Measurements from ENCODE around the gene NUP210. TPM values are rescaled to one million over a fixed set of nuclear protein-coding genes. Genes with fewer than 3 reads are reported as not detected.

The NUP210 gene
- total RNA-seq, 1 experiment from 2014 or later = 64.0 TPM

- POLR2A ChIA-PET (ENCODE audit: unreplicated experiment) = no interaction called here
- no TSS peak for BruUV-seq (replicated peaks)
Observed at GRCh38 chr3:13288732-13289718, 131.1 kb downstream of the NUP210 start.

GRCh38 chr3:13287833-13288232, 132.3 kb downstream of the NUP210 start:
- H3K27me3 ChIP-seq (ENCODE audit: low read length) = no peaks in the 10 kb centered on the region
- no peak overlapping the region for H2AFZ ChIP-seq (ENCODE audit: low read length)
- no peaks in the 10 kb centered on the region for H3F3A ChIP-seq (ENCODE audit: low read length, unreplicated experiment)
- intact Hi-C loops (cut with micrococcal nuclease) = no loop called here
- H3K79me2 ChIP-seq (ENCODE audit: low read length) = 0 out of 2 replicates have a peak, but pooled peaks cover 3% of the 10 kb centered on the region
- H3K9ac ChIP-seq (ENCODE audit: low read length) = no peak overlapping the region
- ATAC-seq (no peak), DNase-seq (no peak)
- H4K20me1 ChIP-seq (ENCODE audit: low read length) = no peaks in the 10 kb centered on the region
- no peak for TF ChIP-seq EZH2phosphoT487 (IDR thresholded peaks at IDR 0.05; ENCODE audit: borderline replicate concordance, low read length)
- TF ChIP-seq EZH2 (IDR thresholded peaks at IDR 0.05; ENCODE audit: low read length, unreplicated experiment) = no peak
- TF ChIP-seq, protein P1, sequence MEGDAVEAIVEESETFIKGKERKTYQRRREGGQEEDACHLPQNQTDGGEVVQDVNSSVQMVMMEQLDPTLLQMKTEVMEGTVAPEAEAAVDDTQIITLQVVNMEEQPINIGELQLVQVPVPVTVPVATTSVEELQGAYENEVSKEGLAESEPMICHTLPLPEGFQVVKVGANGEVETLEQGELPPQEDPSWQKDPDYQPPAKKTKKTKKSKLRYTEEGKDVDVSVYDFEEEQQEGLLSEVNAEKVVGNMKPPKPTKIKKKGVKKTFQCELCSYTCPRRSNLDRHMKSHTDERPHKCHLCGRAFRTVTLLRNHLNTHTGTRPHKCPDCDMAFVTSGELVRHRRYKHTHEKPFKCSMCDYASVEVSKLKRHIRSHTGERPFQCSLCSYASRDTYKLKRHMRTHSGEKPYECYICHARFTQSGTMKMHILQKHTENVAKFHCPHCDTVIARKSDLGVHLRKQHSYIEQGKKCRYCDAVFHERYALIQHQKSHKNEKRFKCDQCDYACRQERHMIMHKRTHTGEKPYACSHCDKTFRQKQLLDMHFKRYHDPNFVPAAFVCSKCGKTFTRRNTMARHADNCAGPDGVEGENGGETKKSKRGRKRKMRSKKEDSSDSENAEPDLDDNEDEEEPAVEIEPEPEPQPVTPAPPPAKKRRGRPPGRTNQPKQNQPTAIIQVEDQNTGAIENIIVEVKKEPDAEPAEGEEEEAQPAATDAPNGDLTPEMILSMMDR (conservative IDR thresholded peaks at IDR 0.05; ENCODE audit: low read depth, low read length) = no peak
- ChIA-PET CTCF (no interaction called here), POLR2A (ENCODE audit: unreplicated experiment) (no interaction called here)
- BruUV-seq (replicated peaks) = no TSS peak
- H3K36me3 ChIP-seq (ENCODE audit: low read depth, low read length) = no peaks in the 10 kb centered on the region
- no peaks in the 10 kb centered on the region for H3K9me3 ChIP-seq (ENCODE audit: low read length)
- no peak overlapping the region for H3K4me2 ChIP-seq (ENCODE audit: low read length)
- H3K27ac ChIP-seq (ENCODE audit: low read length) = no peak overlapping the region
- no peaks in the 10 kb centered on the region for H3K9me2 ChIP-seq (replicated peaks; ENCODE audit: low read length)
- H3K4me1 ChIP-seq (ENCODE audit: insufficient read depth, low read length) = no peaks in the 10 kb centered on the region
- no peak overlapping the region for H3K4me3 ChIP-seq (ENCODE audit: low read length)

More at GRCh38 chr3:13288732-13289718, 131.1 kb downstream of the NUP210 start:
- no peak overlapping the region for H3K4me3 ChIP-seq (ENCODE audit: low read length)
- ATAC-seq (peak; percentile 17; the same call in 1 of the 2 replicates), DNase-seq (no peak)
- H3K9me3 ChIP-seq (ENCODE audit: low read length) = no peaks in the 10 kb centered on the region
- H3K27ac ChIP-seq (ENCODE audit: low read length) = no peak overlapping the region
- H3K27me3 ChIP-seq (ENCODE audit: low read length) = no peaks in the 10 kb centered on the region
- H3F3A ChIP-seq (ENCODE audit: low read length, unreplicated experiment) = no peaks in the 10 kb centered on the region
- H3K79me2 ChIP-seq (ENCODE audit: low read length) = no peaks in the 10 kb centered on the region
- H3K36me3 ChIP-seq (ENCODE audit: low read depth, low read length) = no peaks in the 10 kb centered on the region
- intact Hi-C loops (cut with micrococcal nuclease) = no loop called here
- no peaks in the 10 kb centered on the region for H3K4me1 ChIP-seq (ENCODE audit: insufficient read depth, low read length)
- H3K9ac ChIP-seq (ENCODE audit: low read length) = no peak overlapping the region
- TF ChIP-seq EZH2phosphoT487 (IDR thresholded peaks at IDR 0.05; ENCODE audit: borderline replicate concordance, low read length) (no peak), EZH2 (IDR thresholded peaks at IDR 0.05; ENCODE audit: low read length, unreplicated experiment) (no peak)
- TF ChIP-seq, protein P1 (conservative IDR thresholded peaks at IDR 0.05; ENCODE audit: low read depth, low read length) = no peak
- no peaks in the 10 kb centered on the region for H4K20me1 ChIP-seq (ENCODE audit: low read length)
- no peaks in the 10 kb centered on the region for H3K9me2 ChIP-seq (replicated peaks; ENCODE audit: low read length)
- no peak overlapping the region for H2AFZ ChIP-seq (ENCODE audit: low read length)
- CTCF ChIA-PET = no interaction called here
- H3K4me2 ChIP-seq (ENCODE audit: low read length) = no peak overlapping the region

DNA sequence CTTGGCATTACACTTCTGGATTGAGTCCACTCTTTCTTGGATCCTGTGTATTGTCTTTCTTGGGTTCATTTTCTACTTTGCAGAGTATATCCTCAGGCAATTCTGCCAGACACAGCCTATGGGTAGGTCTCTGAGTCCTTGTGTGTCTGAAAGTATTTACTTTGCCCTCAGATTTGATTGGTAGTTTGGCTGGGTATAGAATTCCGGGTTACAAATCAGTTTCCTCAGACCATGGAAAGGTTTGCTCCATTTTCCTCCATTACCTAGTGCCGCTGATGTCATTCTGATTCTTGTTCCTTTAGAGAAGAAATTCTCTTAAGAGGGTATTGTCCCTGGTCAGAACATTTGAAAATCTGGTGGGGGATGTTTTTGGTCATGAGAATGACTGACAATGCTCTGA, 133.2 kb downstream of the NUP210 start:
- no peak overlapping the region for H3K9ac ChIP-seq (ENCODE audit: low read length)
- H3K27me3 ChIP-seq (ENCODE audit: low read length) = no peaks in the 10 kb centered on the region
- no peaks in the 10 kb centered on the region for H3K9me2 ChIP-seq (replicated peaks; ENCODE audit: low read length)
- peaks cover 9% of the 10 kb centered on the region for H3K79me2 ChIP-seq (ENCODE audit: low read length)
- CTCF ChIA-PET = interaction anchor here (0.6 kb wide), 1 partner anchor 657 kb away, joined by 5 read pairs; no protein-coding TSS in a partner anchor
- no peak for DNase-seq
- H3F3A ChIP-seq (ENCODE audit: low read length, unreplicated experiment) = no peaks in the 10 kb centered on the region
- H3K4me2 ChIP-seq (ENCODE audit: low read length) = no peak overlapping the region
- ATAC-seq = no peak
- intact Hi-C loops (cut with micrococcal nuclease) = no loop called here
- H3K4me1 ChIP-seq (ENCODE audit: insufficient read depth, low read length) = peaks cover 3% of the 10 kb centered on the region; the same call in 1 of the 2 replicates
- H2AFZ ChIP-seq (ENCODE audit: low read length) = no peak overlapping the region
- POLR2A ChIA-PET (ENCODE audit: unreplicated experiment) = no interaction called here
- no peaks in the 10 kb centered on the region for H3K9me3 ChIP-seq (ENCODE audit: low read length)
- H3K4me3 ChIP-seq (ENCODE audit: low read length) = no peak overlapping the region
- TF ChIP-seq, protein P1 (conservative IDR thresholded peaks at IDR 0.05; ENCODE audit: low read depth, low read length) = no peak
- no peak for TF ChIP-seq EZH2phosphoT487 (IDR thresholded peaks at IDR 0.05; ENCODE audit: borderline replicate concordance, low read length)
- TF ChIP-seq EZH2 (IDR thresholded peaks at IDR 0.05; ENCODE audit: low read length, unreplicated experiment) = no peak
- BruUV-seq (replicated peaks) = no TSS peak
- H3K36me3 ChIP-seq (ENCODE audit: low read depth, low read length) = no peaks in the 10 kb centered on the region
- H3K27ac ChIP-seq (ENCODE audit: low read length) = no peak overlapping the region
- H4K20me1 ChIP-seq (ENCODE audit: low read length) = no peaks in the 10 kb centered on the region
